ENCODE data around the gene CMTM8.

CMTM8 gene

GRCh38 chr3:32310336-32310735, 71.9 kb downstream of the CMTM8 start:
- DNase-seq = no peak

- no peak for DNase-seq
Observed at GRCh38 chr3:32310918-32311839, 72.7 kb downstream of the CMTM8 start.

DNA sequence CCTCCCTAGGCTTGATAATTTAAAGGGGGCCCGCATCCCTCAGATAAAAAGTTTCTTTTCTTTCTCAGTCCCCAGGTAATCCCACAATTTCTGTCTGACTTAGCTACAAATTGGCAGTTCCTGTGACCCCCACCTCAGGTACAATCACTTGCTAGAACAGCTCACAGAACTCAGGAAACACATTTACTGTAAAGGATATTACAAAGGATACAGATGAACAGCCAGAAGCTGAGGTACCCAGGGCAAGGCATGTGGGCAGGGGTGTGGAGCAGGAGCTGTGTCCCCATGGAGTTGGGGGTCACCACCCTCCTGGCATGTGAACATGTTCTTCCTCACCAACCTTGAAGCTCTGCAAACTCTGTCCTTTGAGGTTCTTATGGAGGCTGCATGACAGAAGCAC, 73.8 kb downstream of the CMTM8 start:
- DNase-seq = no peak

DNA sequence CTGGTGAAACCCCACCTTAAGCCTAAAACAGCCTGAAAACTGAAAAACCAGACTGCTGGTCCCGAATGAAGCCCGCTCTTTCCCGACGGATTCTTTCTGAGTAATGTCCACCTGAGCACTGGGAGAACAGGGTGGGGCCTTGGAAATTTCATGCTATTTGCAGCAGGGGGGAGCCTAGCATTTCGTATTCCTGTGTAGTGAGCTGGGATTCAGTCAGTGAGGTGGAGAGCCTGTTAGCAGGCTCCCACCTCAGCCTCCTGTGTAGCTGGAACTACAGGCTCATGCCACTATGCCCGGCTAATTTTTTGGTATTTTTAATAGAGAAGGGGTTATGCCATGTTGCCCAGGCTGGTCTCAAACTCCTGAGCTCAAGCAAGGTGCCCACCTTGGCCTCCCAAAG, 74.7 kb downstream of the CMTM8 start:
- DNase-seq = no peak

GRCh38 chr3:32313723-32314473, 75.4 kb downstream of the CMTM8 start:
- DNase-seq = peak; percentile 21

DNA sequence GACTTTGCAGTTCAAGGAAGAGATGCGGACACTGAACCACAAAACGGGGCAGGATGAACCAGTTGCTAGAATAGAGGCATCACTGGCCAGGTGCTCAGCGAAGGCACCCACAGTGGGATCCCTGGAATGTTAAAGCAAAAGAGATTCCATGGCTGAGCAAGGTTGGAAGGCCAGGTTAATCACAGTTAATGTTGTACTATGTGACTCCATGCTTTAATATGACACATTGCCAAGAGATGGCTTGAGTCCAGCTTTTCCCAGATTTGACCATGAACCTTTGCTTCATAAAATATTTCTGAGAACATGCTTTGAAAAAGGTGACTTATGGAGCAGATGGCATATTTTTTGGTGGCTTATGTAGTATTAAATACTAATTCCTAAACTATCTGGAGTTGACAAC, 77.0 kb downstream of the CMTM8 start:
- DNase-seq = no peak

DNA sequence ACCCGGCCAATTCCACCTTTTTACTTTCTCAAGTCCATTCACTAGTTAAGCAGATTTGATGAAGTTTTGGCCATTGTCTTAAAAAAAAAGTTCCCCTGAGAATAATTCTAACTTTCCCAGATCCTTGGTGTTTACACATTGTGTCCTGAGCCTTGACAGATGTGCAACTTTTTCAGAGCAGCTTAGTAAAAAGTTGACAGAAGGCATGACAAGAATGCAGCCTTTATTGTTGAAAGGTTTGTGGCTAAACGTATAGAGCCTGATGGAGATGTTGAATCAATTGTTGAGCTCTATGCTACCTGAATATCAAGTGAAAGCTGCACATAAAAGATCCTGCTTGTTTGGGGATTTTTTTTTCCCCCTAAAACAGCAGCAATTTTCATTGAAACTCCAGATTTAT, 77.8 kb downstream of the CMTM8 start:
- no peak for DNase-seq

DNA sequence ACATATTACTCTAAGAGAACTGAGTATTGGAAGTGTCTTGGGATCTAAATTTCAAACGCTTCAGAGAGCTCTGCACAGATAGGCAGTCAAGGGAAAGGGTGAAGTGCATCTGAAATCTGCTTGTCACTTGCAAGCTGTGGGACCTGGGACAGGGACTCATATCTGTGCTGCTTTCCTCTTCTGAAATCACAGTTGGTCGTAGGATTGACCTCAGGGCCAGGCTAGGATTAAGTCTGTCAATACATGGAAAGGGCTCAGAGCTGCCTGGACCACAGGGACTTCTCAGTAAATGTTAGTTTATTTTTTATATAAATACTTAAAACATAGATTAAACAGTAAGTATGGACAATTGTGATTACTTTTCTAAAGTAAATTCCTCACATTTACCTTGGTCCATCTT, 78.5 kb downstream of the CMTM8 start:
- no peak for DNase-seq

DNA sequence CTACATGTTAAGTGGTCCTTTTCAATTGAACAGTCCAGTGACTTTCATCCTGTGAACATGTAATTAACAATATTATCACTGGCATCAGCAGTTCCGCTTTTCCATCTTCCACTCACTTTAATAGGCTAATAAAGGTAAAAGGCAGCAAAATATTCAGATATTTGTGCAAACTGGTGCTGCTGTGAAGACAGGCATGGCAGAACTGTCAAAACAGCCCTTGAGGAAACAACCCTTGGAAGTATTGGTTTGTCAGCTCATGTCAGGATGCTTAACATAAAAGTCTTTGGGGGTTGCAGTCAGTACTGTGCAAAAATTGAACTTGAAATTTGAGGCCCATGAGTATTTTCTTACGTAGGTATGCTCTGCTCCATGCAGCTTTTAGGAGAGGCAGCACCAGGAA, 81.1 kb downstream of the CMTM8 start:
- DNase-seq = no peak

DNA sequence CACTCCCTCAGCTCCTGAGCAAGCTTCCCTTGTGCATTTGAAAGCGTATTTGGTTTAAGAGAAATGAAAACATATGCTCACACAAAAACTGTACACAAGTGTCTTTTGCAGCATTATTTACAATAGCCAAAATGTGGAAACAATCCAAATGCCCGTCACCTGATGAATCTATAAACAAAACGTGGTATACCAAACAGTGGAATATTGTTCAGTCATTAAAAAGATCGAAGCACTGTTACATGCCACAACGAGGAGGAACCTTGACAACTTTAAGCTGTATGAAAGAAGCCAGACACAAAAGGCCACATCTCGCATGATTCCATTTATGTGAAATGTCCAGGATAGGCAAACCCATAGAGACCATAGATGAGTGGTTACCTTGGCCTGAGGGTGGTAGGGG, 81.6 kb downstream of the CMTM8 start:
- DNase-seq = no peak

- no peak for DNase-seq
Observed at GRCh38 chr3:32321095-32321790, 82.8 kb downstream of the CMTM8 start.

DNA sequence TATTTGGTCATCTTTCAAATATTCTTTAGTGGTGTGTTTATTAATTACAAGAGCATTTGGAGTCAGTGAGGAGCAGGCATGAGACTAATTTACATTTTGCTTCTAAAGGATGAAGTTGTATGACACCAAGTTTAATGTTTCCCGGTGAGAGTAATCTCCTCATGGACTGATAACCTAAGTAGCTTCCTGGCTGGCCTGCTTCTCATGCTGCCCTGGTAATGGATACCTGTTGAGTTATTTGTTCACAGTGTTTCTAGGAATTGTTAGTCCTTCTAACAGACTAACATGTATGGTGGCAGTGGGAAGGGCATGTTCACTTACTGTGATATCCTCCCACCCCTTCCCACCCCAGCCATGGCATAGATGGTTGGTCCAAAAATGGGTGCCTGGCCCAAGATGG, 83.8 kb downstream of the CMTM8 start:
- no peak for DNase-seq

DNA sequence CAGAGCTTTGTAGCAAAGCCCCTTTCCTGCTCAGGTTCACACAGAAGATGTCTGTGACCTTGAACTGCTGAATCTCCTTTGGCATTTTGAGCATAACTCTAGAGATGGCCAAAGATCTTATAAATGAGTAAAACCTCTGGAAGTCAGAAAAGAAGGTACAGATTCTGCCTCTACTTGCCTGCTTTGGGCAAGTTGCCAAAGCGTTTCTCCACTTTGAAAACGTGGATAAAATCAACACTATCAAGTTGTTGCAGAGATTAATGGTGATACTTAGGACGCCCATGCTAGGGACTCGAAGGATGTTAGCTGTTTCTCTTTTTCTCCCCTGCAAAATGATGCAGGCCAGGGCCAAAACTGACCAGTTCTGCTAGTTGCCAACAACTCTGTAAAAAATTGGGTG, 85.1 kb downstream of the CMTM8 start:
- DNase-seq = no peak

- no peak for DNase-seq
Observed at GRCh38 chr3:32325201-32325600, 86.7 kb downstream of the CMTM8 start.

DNA sequence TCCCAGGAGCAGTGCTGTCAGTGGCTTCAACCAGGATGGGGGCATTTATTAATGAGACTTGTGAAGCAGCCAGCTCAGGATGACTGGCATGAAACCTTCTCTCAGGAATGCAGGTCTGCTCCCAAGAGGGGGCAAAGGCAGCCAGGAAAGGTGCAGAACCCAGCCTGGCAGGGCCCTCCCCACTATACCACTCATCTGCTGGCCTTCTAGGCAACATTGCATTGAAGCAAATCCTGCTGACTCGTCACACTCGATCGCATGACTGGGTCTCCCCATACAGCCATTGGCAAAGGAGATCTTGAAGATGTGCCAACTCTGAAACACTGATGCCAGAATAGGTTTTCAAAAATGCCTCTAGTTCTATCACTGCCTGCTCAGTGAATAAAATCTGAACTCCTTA, 87.4 kb downstream of the CMTM8 start:
- DNase-seq = no peak

DNA sequence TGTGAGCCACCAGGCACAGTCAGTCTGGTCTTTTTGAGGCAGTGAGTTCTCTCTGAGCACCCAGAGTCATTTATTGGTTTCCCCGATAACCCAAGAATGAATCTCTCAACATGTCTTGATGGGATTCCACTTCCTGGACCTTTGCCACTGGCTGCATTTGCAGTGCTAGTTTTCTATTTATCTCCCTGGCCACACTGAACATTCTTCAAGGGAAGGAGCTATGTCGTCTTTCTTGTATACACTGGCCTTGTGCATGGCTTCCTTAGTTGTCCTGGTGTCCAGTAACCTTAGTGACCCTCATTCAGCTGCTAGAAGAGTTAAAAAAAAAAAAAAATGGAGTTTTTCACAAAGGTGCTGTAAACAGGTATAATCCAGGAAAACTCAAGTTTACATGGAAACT, 88.3 kb downstream of the CMTM8 start:
- DNase-seq = no peak

GRCh38 chr3:32334675-32335074, 96.2 kb downstream of the CMTM8 start:
- DNase-seq = peak; percentile 61

GRCh38 chr3:32335365-32336112, 97.1 kb downstream of the CMTM8 start:
- peak; percentile 14 for DNase-seq

DNA sequence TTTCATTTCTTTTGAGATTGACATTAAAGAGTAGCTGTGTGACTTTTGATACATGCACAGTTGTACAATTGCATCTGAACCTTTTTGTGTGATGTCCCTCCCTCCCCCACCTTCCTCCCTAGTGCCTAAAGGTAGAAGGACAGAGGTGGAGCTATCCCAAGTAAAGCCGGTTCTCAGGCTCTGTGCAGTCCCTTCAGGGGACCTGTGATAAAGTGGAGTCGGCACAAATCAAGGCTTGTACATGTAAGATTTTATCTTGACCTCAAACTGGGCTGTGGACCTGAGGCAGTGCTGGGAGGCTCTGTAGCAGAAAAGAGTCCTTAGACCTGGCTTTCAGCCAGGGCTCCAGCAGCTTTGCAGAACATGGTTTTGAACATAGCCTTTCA, 97.6 kb downstream of the CMTM8 start:
- DNase-seq = no peak

GRCh38 chr3:32337505-32337904, 99.0 kb downstream of the CMTM8 start:
- DNase-seq = no peak

GRCh38 chr3:32340039-32340438, 101.6 kb downstream of the CMTM8 start:
- DNase-seq = peak; percentile 60

- no peak for DNase-seq
Observed at GRCh38 chr3:32340611-32341365, 102.3 kb downstream of the CMTM8 start.

Measured in CD4-positive, alpha-beta T cell treated with Interleukin-12 subunit alpha and Interleukin-12 subunit beta, for 1 hour (primary cell).